Karpas-422 (cell line): ENCODE measurements around the gene GASK1A. TPM values are rescaled to one million over a fixed set of nuclear protein-coding genes. Genes with fewer than 3 reads are reported as not detected.
A peak's percentile ranks its signal among the peaks of the same experiment; 100 is the strongest.

Source experiments
- DNase-seq: peaks from one replicate; pipeline ENCODE4 v3.0.0-alpha.2; 2015
- H2AFZ ChIP-seq: fragments of 200-600 bp; sonication (generic); 2 replicates; pipeline ENCODE4 v1.6.1; 2014; ENCODE audit warnings: antibody characterized with exemption, low read length, mixed read lengths
- H3K27ac ChIP-seq: fragments of 200-600 bp; sonication (generic); 2 replicates; pipeline ENCODE4 v1.5.1; 2014; ENCODE audit warnings: mild to moderate bottlenecking, low read length, moderate library complexity
- H3K27me3 ChIP-seq: fragments of 200-600 bp; sonication (generic); 2 replicates; pipeline ENCODE4 v1.6.1; 2014; ENCODE audit warnings: low read length, mixed read lengths
- H3K36me3 ChIP-seq: fragments of 200-600 bp; sonication (generic); 2 replicates; pipeline ENCODE4 v1.6.1; 2014; ENCODE audit warnings: low read length, mixed read lengths; ENCODE audit not compliant: insufficient read depth
- H3K4me1 ChIP-seq: fragments of 200-600 bp; sonication (generic); 2 replicates; pipeline ENCODE4 v1.6.1; 2014; ENCODE audit warnings: mild to moderate bottlenecking, low read length, mixed read lengths
- H3K4me2 ChIP-seq: fragments of 200-600 bp; sonication (generic); 2 replicates; pipeline ENCODE4 v1.6.1; 2014; ENCODE audit warnings: low read length, low read depth, mild to moderate bottlenecking; ENCODE audit not compliant: poor library complexity, severe bottlenecking
- H3K4me3 ChIP-seq: fragments of 200-600 bp; sonication (generic); 2 replicates; pipeline ENCODE4 v1.5.1; 2014; ENCODE audit warnings: mild to moderate bottlenecking, antibody characterized with exemption, low read length, mixed read lengths
- H3K79me2 ChIP-seq: fragments of 200-600 bp; sonication (generic); 2 replicates; pipeline ENCODE4 v1.6.1; 2014; ENCODE audit warnings: mild to moderate bottlenecking, low read length, mixed read lengths
- H3K9ac ChIP-seq: fragments of 200-600 bp; sonication (generic); 2 replicates; pipeline ENCODE4 v1.6.0; 2014; ENCODE audit warnings: low read length
- H3K9me2 ChIP-seq: fragments of 200-600 bp; sonication (generic), shearing (Covaris generic); replicated peaks from 2 replicates; pipeline ENCODE4 v1.6.0; 2014; ENCODE audit warnings: mild to moderate bottlenecking, low read length, moderate library complexity; ENCODE audit not compliant: insufficient read depth
- H3K9me3 ChIP-seq: fragments of 300-700, 200-600 bp; sonication (generic); 2 replicates; pipeline ENCODE4 v1.6.1; 2014; ENCODE audit warnings: low read length, mixed read lengths
- H4K20me1 ChIP-seq: fragments of 200-600 bp; sonication (generic); 2 replicates; pipeline ENCODE4 v1.6.1; 2014; ENCODE audit warnings: mild to moderate bottlenecking, antibody characterized with exemption, low read length, low read depth; ENCODE audit not compliant: insufficient read depth
- total RNA-seq: library from RNA; depleted of rRNA; stranded (reverse); fragments of >200 nt; shearing (Covaris generic); gene quantifications from 2 replicates; pipeline ENCODE4 v1.2.3, GENCODE V29; 2014; ENCODE audit warnings: low replicate concordance

GASK1A gene
- total RNA-seq, 1 experiment from 2014 or later: 6.4 TPM

DNA sequence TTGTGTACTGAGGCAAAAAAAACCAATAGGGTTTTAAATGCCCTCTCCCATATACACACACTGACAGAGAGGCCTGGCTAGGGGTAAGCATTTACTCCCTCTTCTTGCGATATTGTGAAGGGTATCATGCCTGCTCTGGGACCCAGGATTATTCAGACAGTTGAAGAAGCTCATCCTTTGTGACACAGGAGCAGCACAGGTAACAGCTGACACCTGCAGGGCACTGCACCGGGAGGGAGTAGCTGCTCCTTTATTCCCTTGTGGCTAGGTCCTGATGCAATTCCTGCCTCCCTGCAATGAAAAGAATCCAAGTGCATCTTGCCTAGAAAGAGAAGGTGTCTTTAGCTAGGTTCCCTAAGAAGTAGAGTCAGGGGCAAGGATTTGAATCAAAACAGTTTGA lies 103.3 kb downstream of the GASK1A start:
- H3K79me2 ChIP-seq: peaks cover 71% of the 10 kb centered on the region
- H3K4me2 ChIP-seq: no peak overlapping the region
- no peak overlapping the region for H3K4me3 ChIP-seq
- DNase-seq: no peak
- H3K4me1 ChIP-seq: peaks cover 61% of the 10 kb centered on the region
- peak overlapping the region; percentile 43; the same call in 1 of the 2 replicates for H3K27ac ChIP-seq
- no peak overlapping the region for H2AFZ ChIP-seq
- H3K9me2 ChIP-seq: no peaks in the 10 kb centered on the region
- peaks cover 4% of the 10 kb centered on the region; the same call in 1 of the 2 replicates for H4K20me1 ChIP-seq
- H3K36me3 ChIP-seq: peaks cover 70% of the 10 kb centered on the region
- no peak overlapping the region for H3K9ac ChIP-seq
- no peaks in the 10 kb centered on the region for H3K9me3 ChIP-seq
- no peaks in the 10 kb centered on the region for H3K27me3 ChIP-seq

DNA sequence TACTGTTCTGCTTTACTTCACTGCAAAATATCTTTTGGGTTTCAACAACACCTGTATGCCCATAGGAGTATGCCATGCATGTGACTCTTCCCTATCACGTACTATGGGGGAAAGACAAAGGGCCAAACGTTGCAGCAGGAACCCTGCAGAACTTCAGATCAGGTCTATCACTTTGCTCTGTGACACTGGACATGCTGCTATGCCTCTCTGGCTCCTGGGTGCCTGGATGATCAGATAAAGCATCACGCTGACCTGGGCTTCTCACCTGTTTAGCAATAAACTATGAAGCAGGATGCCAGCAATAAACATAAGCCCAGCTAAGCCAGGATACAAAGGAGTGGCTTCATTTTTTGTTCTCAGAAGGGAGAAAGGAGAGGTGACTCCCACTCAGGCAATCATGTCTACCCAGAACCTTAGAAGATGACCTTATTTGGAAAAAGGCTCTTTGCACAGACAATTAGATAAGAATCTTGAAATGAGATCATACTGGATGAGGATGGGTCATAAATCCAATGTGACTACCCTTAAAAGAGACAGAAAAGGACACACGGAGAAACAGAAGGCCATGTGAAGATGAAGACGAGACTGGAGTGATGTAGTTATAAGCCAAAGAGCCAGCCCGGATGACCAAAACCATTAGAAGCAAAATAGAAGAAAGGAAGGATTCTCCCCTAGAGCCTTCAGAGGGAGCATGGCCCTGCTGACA lies 107.5 kb downstream of the GASK1A start:
- Histone ChIP-seq H3K9ac (no peak overlapping the region), H3K9me3 (no peaks in the 10 kb centered on the region), H3K4me3 (no peak overlapping the region), H3K9me2 (no peaks in the 10 kb centered on the region), H4K20me1 (peaks cover 4% of the 10 kb centered on the region; the same call in 1 of the 2 replicates), H3K36me3 (peaks cover 60% of the 10 kb centered on the region), H3K27me3 (no peaks in the 10 kb centered on the region), H3K27ac (peak overlapping the region; percentile 98), H3K4me2 (no peak overlapping the region), H2AFZ (no peak overlapping the region), H3K4me1 (peaks cover 87% of the 10 kb centered on the region), H3K79me2 (peaks cover 97% of the 10 kb centered on the region)
- no peak for DNase-seq

GRCh38 chr3:43087249-43087776 lies 108.2 kb downstream of the GASK1A start:
- Histone ChIP-seq H3K27ac (peak overlapping the region; percentile 98), H3K9me3 (no peaks in the 10 kb centered on the region), H3K36me3 (peaks cover 54% of the 10 kb centered on the region), H2AFZ (no peak overlapping the region), H3K27me3 (no peaks in the 10 kb centered on the region), H3K9ac (0 out of 2 replicates have a peak overlapping the region, but pooled peaks have one; percentile 19), H4K20me1 (peaks cover 4% of the 10 kb centered on the region; the same call in 1 of the 2 replicates), H3K79me2 (peaks cover 91% of the 10 kb centered on the region), H3K9me2 (no peaks in the 10 kb centered on the region), H3K4me2 (no peak overlapping the region), H3K4me3 (no peak overlapping the region), H3K4me1 (peaks cover 94% of the 10 kb centered on the region)
- no peak for DNase-seq

GRCh38 chr3:43089081-43089480 lies 110.0 kb downstream of the GASK1A start:
- no peaks in the 10 kb centered on the region for H4K20me1 ChIP-seq
- peaks cover 95% of the 10 kb centered on the region for H3K4me1 ChIP-seq
- no peak overlapping the region for H3K4me2 ChIP-seq
- H3K27me3 ChIP-seq: no peaks in the 10 kb centered on the region
- H2AFZ ChIP-seq: no peak overlapping the region
- peak overlapping the region; percentile 6; the same call in 1 of the 2 replicates for H3K9ac ChIP-seq
- peak overlapping the region; percentile 98 for H3K27ac ChIP-seq
- DNase-seq: no peak
- H3K4me3 ChIP-seq: no peak overlapping the region
- H3K9me3 ChIP-seq: no peaks in the 10 kb centered on the region
- H3K36me3 ChIP-seq: peaks cover 37% of the 10 kb centered on the region
- H3K9me2 ChIP-seq: no peaks in the 10 kb centered on the region
- H3K79me2 ChIP-seq: peaks cover 91% of the 10 kb centered on the region

- H4K20me1 ChIP-seq: no peaks in the 10 kb centered on the region
- peak; percentile 43 for DNase-seq
- H3K4me2 ChIP-seq: peak overlapping the region; percentile 76
Measured at GRCh38 chr3:43090238-43090637, 111.1 kb downstream of the GASK1A start.

DNA sequence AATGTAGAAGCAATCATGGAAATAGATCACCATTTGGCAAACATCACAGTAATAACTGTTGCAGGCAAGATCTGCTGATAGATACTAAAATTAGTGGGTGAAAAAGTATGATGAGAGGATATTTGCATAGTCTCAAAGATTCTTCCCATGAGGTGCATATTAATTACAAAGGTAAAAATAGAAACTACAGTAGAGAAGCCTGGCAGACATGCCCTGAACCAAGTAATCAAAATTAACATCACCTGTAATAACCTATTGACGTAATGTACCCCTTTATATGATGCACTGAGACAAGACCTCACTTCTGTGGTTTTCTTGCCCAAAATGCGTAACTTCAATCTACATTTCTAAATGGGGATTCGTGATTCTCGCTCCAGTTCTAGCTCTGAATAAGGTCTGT lies 112.4 kb downstream of the GASK1A start:
- DNase-seq: peak; percentile 95
- peak overlapping the region; percentile 98 for H3K27ac ChIP-seq
- peaks cover 32% of the 10 kb centered on the region for H3K36me3 ChIP-seq
- peak overlapping the region; percentile 65 for H3K9ac ChIP-seq
- H3K9me2 ChIP-seq: no peaks in the 10 kb centered on the region
- peaks cover 100% of the 10 kb centered on the region for H3K4me1 ChIP-seq
- H3K4me2 ChIP-seq: peak overlapping the region; percentile 76
- no peaks in the 10 kb centered on the region for H3K9me3 ChIP-seq
- H3K4me3 ChIP-seq: peak overlapping the region; percentile 44
- H4K20me1 ChIP-seq: no peaks in the 10 kb centered on the region
- peaks cover 93% of the 10 kb centered on the region for H3K79me2 ChIP-seq
- H3K27me3 ChIP-seq: no peaks in the 10 kb centered on the region
- H2AFZ ChIP-seq: no peak overlapping the region

More at GRCh38 chr3:43090238-43090637, 111.1 kb downstream of the GASK1A start:
- H3K36me3 ChIP-seq: peaks cover 37% of the 10 kb centered on the region
- no peaks in the 10 kb centered on the region for H3K9me2 ChIP-seq
- H3K27ac ChIP-seq: peak overlapping the region; percentile 98
- H3K4me1 ChIP-seq: peaks cover 99% of the 10 kb centered on the region
- H3K9ac ChIP-seq: peak overlapping the region; percentile 62
- no peak overlapping the region for H2AFZ ChIP-seq
- H3K9me3 ChIP-seq: no peaks in the 10 kb centered on the region
- H3K27me3 ChIP-seq: no peaks in the 10 kb centered on the region
- peaks cover 93% of the 10 kb centered on the region for H3K79me2 ChIP-seq
- no peak overlapping the region for H3K4me3 ChIP-seq

GRCh38 chr3:43093006-43093405 lies 113.9 kb downstream of the GASK1A start:
- Histone ChIP-seq H3K36me3 (peaks cover 28% of the 10 kb centered on the region), H3K4me2 (peak overlapping the region; percentile 76), H3K9ac (peak overlapping the region; percentile 77), H2AFZ (no peak overlapping the region), H3K4me1 (peaks cover 100% of the 10 kb centered on the region), H3K27me3 (no peaks in the 10 kb centered on the region), H3K27ac (peak overlapping the region; percentile 98), H3K9me2 (no peaks in the 10 kb centered on the region), H3K9me3 (no peaks in the 10 kb centered on the region), H3K4me3 (peak overlapping the region; percentile 60), H3K79me2 (peaks cover 93% of the 10 kb centered on the region), H4K20me1 (no peaks in the 10 kb centered on the region)
- DNase-seq: peak; percentile 48

- Histone ChIP-seq H4K20me1 (no peaks in the 10 kb centered on the region), H3K9ac (peak overlapping the region; percentile 77), H3K79me2 (peaks cover 93% of the 10 kb centered on the region), H3K9me2 (no peaks in the 10 kb centered on the region), H2AFZ (no peak overlapping the region), H3K36me3 (peaks cover 22% of the 10 kb centered on the region), H3K27me3 (no peaks in the 10 kb centered on the region), H3K9me3 (no peaks in the 10 kb centered on the region), H3K4me2 (peak overlapping the region; percentile 76), H3K4me3 (peak overlapping the region; percentile 60), H3K4me1 (peaks cover 100% of the 10 kb centered on the region), H3K27ac (peak overlapping the region; percentile 98)
- DNase-seq: no peak
Measured at GRCh38 chr3:43093974-43094373, 114.9 kb downstream of the GASK1A start.
